Testis (tissue), 3 donors: ENCODE results near the gene C2orf92. TPM values are rescaled to one million over a fixed set of nuclear protein-coding genes. Genes with fewer than 3 reads are reported as not detected.

Experiments used
- DNase-seq: peaks from one replicate; pipeline ENCODE4 v3.0.0-alpha.2; 2019
- H3K27ac ChIP-seq, 2 donors: fragments of 200-600 bp; sonication (generic); one replicate each; pipeline ENCODE4 v1.5.1; 2019
- H3K27me3 ChIP-seq: fragments of 200-600 bp; sonication (generic); one replicate; pipeline ENCODE4 v1.5.1; 2019
- H3K36me3 ChIP-seq: fragments of 200-600 bp; sonication (generic); one replicate; pipeline ENCODE4 v1.5.1; 2017; ENCODE audit warnings: low read depth; ENCODE audit errors: missing control alignments
- H3K4me1 ChIP-seq: fragments of 200-600 bp; sonication (generic); one replicate; pipeline ENCODE4 v1.5.1; 2019
- H3K4me3 ChIP-seq, 2 donors: fragments of 200-600 bp; sonication (generic); one replicate each; pipeline ENCODE4 v1.5.1; 2017 to 2019
- H3K9me3 ChIP-seq: fragments of 200-600 bp; sonication (generic); one replicate; pipeline ENCODE4 v1.5.1; 2017
- CTCF ChIP-seq, 3 experiments: fragments of 450-650 bp in 2 of 3; fragments of 200-600 bp in 1 of 3; sonication (generic) in 1 of 3; IDR thresholded peaks; one replicate each; pipeline ENCODE4 v1.5.1; 2016 to 2019; ENCODE audit warnings: antibody characterized with exemption in 3 of 3, mild to moderate bottlenecking in 2 of 3, moderate library complexity in 1 of 3
- POLR2A ChIP-seq: fragments of 450-650 bp; IDR thresholded peaks from one replicate; pipeline ENCODE4 v1.6.1; 2017; ENCODE audit warnings: antibody characterized with exemption, mild to moderate bottlenecking, moderate library complexity
- WGBS, 2 donors: methylation state at CpG; one replicate each; pipeline ENCODE4 v1.1.5; 2018; 5-methylcytosine and 5-hydroxymethylcytosine counted together
- intact Hi-C: fragments of 100-400 bp; cut with DNase I; formaldehyde crosslinking; loops from one replicate; pipeline ENCODE4 v1.15.1; 2023; ENCODE audit warnings: low total_unique reads
- polyA plus RNA-seq: library from polyadenylated mRNA; stranded (reverse); fragments of 350-450 nt; fragmentation: Illumina TruSeq; extraction: RNeasy Lipid Tissue Mini Kit (QIAGEN cat#74804); gene quantifications from one replicate; pipeline ENCODE4 v1.2.3, GENCODE V29; 2014; ENCODE audit warnings: low read depth, low replicate concordance; ENCODE audit not compliant: insufficient read depth
- total RNA-seq, 2 donors: library from RNA; depleted of rRNA; stranded (reverse); fragments of >200 nt; gene quantifications; one replicate each; pipeline ENCODE4 v1.2.3, GENCODE V29; 2016

C2orf92 gene
- total and polyA plus RNA-seq, 3 donors from 2014 or later: 27.8 to 51.2 (median 35.7) TPM

GRCh38 chr2:97656905-97657587, 12.5 kb upstream of the C2orf92 start:
- H3K4me3 ChIP-seq: no peak overlapping the region
- no peaks in the 10 kb centered on the region for H3K36me3 ChIP-seq
- TF ChIP-seq CTCF (IDR thresholded peaks at IDR 0.05) (no peak), POLR2A (no peak)
- no peak for DNase-seq
- peaks cover 5% of the 10 kb centered on the region for H3K4me1 ChIP-seq
- H3K27me3 ChIP-seq: no peaks in the 10 kb centered on the region
- H3K9me3 ChIP-seq: no peaks in the 10 kb centered on the region
- intact Hi-C loops: no loop called here
- 81 to 84% methylated on average over 12 to 15 of the region's 15 CpGs for WGBS, 2 donors
- H3K27ac ChIP-seq: no peak overlapping the region

GRCh38 chr2:97657986-97658690, 11.4 kb upstream of the C2orf92 start:
- TF ChIP-seq POLR2A (no peak), CTCF (IDR thresholded peaks at IDR 0.05) (no peak)

GRCh38 chr2:97658691-97659157, 10.8 kb upstream of the C2orf92 start:
- Histone ChIP-seq H3K36me3 (no peaks in the 10 kb centered on the region), H3K9me3 (no peaks in the 10 kb centered on the region), H3K27me3 (no peaks in the 10 kb centered on the region), H3K4me3 (no peak overlapping the region), H3K27ac (no peak overlapping the region), H3K4me1 (peaks cover 16% of the 10 kb centered on the region)
- no peak for DNase-seq
- no peak for TF ChIP-seq CTCF (IDR thresholded peaks at IDR 0.05)
- TF ChIP-seq POLR2A: no peak
- 90 to 92% methylated on average over 7 to 13 of the region's 13 CpGs for WGBS, 2 donors
- intact Hi-C loops: no loop called here

More at GRCh38 chr2:97657986-97658690, 11.4 kb upstream of the C2orf92 start:
- Histone ChIP-seq H3K9me3 (no peaks in the 10 kb centered on the region), H3K27ac (no peak overlapping the region), H3K4me1 (peaks cover 16% of the 10 kb centered on the region), H3K4me3 (no peak overlapping the region), H3K36me3 (no peaks in the 10 kb centered on the region), H3K27me3 (no peaks in the 10 kb centered on the region)
- 93 to 94% methylated on average over 12 to 37 of the region's 37 CpGs for WGBS, 2 donors
- intact Hi-C loops: no loop called here
- no peak for DNase-seq

GRCh38 chr2:97659256-97660043, 10.1 kb upstream of the C2orf92 start:
- no peak for DNase-seq
- Histone ChIP-seq H3K27ac (no peak overlapping the region), H3K36me3 (no peaks in the 10 kb centered on the region), H3K4me3 (no peak overlapping the region), H3K27me3 (no peaks in the 10 kb centered on the region), H3K9me3 (no peaks in the 10 kb centered on the region), H3K4me1 (peaks cover 16% of the 10 kb centered on the region)
- WGBS, 2 donors: 87 to 89% methylated on average over 19 to 29 of the region's 29 CpGs
- TF ChIP-seq CTCF (IDR thresholded peaks at IDR 0.05): no peak
- intact Hi-C loops: no loop called here
